Vagina (tissue), 2 donors: ENCODE data around the gene CDC7.

Source experiments
- CTCF ChIP-seq, 3 experiments: fragments of 450-650 bp in 2 of 3; fragments of 200-600 bp in 1 of 3; sonication (generic) in 1 of 3; IDR thresholded peaks; one replicate each; pipeline ENCODE4 v1.5.1; 2017 to 2019; ENCODE audit warnings: antibody characterized with exemption in 3 of 3, mild to moderate bottlenecking in 2 of 3, moderate library complexity in 2 of 3
- POLR2AphosphoS5 ChIP-seq, 2 donors: sonication (generic); formaldehyde crosslinking; IDR thresholded peaks; one replicate each; pipeline ENCODE4 v1.9.0; 2017; ENCODE audit warnings: antibody characterized with exemption in 2 of 2, mild to moderate bottlenecking in 2 of 2, low read depth in 1 of 2; ENCODE audit not compliant: insufficient read depth in 1 of 2

- TF ChIP-seq CTCF (IDR thresholded peaks at IDR 0.05) (no peak), POLR2AphosphoS5 (IDR thresholded peaks at IDR 0.05; ENCODE audit: insufficient read depth in 1 of 2, low read depth in 1 of 2) (no peak)
These were observed 10.2 kb upstream of the CDC7 start for GRCh38 chr1:91490501-91490900.
